ENCODE results near the gene GRIA1. TPM values are rescaled to one million over a fixed set of nuclear protein-coding genes. Genes with fewer than 3 reads are reported as not detected.
A peak's percentile ranks its signal among the peaks of the same experiment; 100 is the strongest.

The GRIA1 gene
- total and polyA plus RNA-seq, 2 of the 13 experiments (the other 11 are each of a cell fraction or from before 2014, with no cell fraction given) = not detected

- TF ChIP-seq, protein P1, sequence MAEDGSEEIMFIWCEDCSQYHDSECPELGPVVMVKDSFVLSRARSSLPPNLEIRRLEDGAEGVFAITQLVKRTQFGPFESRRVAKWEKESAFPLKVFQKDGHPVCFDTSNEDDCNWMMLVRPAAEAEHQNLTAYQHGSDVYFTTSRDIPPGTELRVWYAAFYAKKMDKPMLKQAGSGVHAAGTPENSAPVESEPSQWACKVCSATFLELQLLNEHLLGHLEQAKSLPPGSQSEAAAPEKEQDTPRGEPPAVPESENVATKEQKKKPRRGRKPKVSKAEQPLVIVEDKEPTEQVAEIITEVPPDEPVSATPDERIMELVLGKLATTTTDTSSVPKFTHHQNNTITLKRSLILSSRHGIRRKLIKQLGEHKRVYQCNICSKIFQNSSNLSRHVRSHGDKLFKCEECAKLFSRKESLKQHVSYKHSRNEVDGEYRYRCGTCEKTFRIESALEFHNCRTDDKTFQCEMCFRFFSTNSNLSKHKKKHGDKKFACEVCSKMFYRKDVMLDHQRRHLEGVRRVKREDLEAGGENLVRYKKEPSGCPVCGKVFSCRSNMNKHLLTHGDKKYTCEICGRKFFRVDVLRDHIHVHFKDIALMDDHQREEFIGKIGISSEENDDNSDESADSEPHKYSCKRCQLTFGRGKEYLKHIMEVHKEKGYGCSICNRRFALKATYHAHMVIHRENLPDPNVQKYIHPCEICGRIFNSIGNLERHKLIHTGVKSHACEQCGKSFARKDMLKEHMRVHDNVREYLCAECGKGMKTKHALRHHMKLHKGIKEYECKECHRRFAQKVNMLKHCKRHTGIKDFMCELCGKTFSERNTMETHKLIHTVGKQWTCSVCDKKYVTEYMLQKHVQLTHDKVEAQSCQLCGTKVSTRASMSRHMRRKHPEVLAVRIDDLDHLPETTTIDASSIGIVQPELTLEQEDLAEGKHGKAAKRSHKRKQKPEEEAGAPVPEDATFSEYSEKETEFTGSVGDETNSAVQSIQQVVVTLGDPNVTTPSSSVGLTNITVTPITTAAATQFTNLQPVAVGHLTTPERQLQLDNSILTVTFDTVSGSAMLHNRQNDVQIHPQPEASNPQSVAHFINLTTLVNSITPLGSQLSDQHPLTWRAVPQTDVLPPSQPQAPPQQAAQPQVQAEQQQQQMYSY (CRISPR knock-in tag; IDR thresholded peaks at IDR 0.05) = no peak
- TF ChIP-seq FOXO4 (CRISPR knock-in tag; conservative IDR thresholded peaks at IDR 0.05) (no peak), ZSCAN29 (CRISPR knock-in tag; conservative IDR thresholded peaks at IDR 0.05) (no peak), CHD2 (IDR thresholded peaks at IDR 0.05; ENCODE audit: low read depth, low read length) (no peak)
- TF ChIP-seq, protein P2, sequence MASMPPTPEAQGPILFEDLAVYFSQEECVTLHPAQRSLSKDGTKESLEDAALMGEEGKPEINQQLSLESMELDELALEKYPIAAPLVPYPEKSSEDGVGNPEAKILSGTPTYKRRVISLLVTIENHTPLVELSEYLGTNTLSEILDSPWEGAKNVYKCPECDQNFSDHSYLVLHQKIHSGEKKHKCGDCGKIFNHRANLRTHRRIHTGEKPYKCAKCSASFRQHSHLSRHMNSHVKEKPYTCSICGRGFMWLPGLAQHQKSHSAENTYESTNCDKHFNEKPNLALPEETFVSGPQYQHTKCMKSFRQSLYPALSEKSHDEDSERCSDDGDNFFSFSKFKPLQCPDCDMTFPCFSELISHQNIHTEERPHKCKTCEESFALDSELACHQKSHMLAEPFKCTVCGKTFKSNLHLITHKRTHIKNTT (CRISPR knock-in tag; IDR thresholded peaks at IDR 0.05) = no peak
Measured at GRCh38 chr5:153624451-153624765, 133.9 kb downstream of the GRIA1 start (continued).

GRCh38 chr5:153625826-153626354, 135.4 kb downstream of the GRIA1 start:
- H3K79me2 ChIP-seq (ENCODE audit: insufficient read depth, low read length) = no peaks in the 10 kb centered on the region
- no peak for ATAC-seq
- TF ChIP-seq MAFF (IDR thresholded peaks at IDR 0.05; ENCODE audit: low read depth, low read length) = peak; percentile 96
- peak; percentile 95 to 96 for TF ChIP-seq MAFK (conservative IDR thresholded peaks at IDR 0.05 in 1 of 2, IDR thresholded peaks at IDR 0.05 in 1 of 2; ENCODE audit: low read length in 2 of 2)
- no peak for TF ChIP-seq HNRNPUL1 (IDR thresholded peaks at IDR 0.05; ENCODE audit: low read depth, low read length)
- H3K9me3 ChIP-seq (ENCODE audit: low read length) = no peaks in the 10 kb centered on the region
- no peak overlapping the region for H3K27ac ChIP-seq (ENCODE audit: extremely low read length, insufficient read depth, low read length)
- no peak overlapping the region for H3K9ac ChIP-seq (ENCODE audit: insufficient read depth, low read depth, low read length)
- H4K20me1 ChIP-seq (ENCODE audit: insufficient read depth, low read length) = no peaks in the 10 kb centered on the region
- CTCF ChIA-PET (ENCODE audit: low intra/inter-chr PET ratio, low total read pairs) = no interaction called here
- no peaks in the 10 kb centered on the region for H3K36me3 ChIP-seq (replicated peaks in 1 of 2; ENCODE audit: control insufficient read depth in 1 of 2, insufficient read depth in 2 of 2, low read length in 2 of 2)
- H3K4me1 ChIP-seq (ENCODE audit: insufficient read depth, low read length) = no peaks in the 10 kb centered on the region
- no peak overlapping the region for H3K4me3 ChIP-seq (replicated peaks in 1 of 3; ENCODE audit: insufficient read depth in 1 of 3, low read depth in 2 of 3, low read length in 3 of 3)
- H2AFZ ChIP-seq (ENCODE audit: low read length) = no peak overlapping the region
- in situ Hi-C loops (cut with HindIII; ENCODE audit: extremely low pct_ligation_motif_present, low pct_unique_long_range_greater_than_20kb) = no loop called here
- POLR2A ChIA-PET = no interaction called here
- intact Hi-C loops (cut with micrococcal nuclease; ENCODE audit: unreplicated experiment) = no loop called here
- no peak overlapping the region for H3K4me2 ChIP-seq (ENCODE audit: low read depth, low read length)
- no peak for DNase-seq (ENCODE audit: low spot score)
- no peaks in the 10 kb centered on the region for H3K27me3 ChIP-seq (ENCODE audit: control insufficient read depth in 1 of 2, insufficient read depth in 2 of 2, low read length in 2 of 2)
- no peak for FAIRE-seq
- 30% methylated on average over 7 of the region's 7 CpGs for WGBS (ENCODE audit: low lambda C conversion rate)
- BruUV-seq (replicated peaks) = no TSS peak
